Measurements from ENCODE around the gene COG8. TPM values are rescaled to one million over a fixed set of nuclear protein-coding genes. Genes with fewer than 3 reads are reported as not detected.

Gene COG8
- total and polyA plus RNA-seq, 2 of the 8 experiments (the other 6 are each of a cell fraction or from before 2014, with no cell fraction given) = 49.1 to 55.6 TPM

GRCh38 chr16:69330286-69331109 lies 8.9 kb downstream of the COG8 start, which contains the start of gene PDF:
TSS of gene PDF (minus strand) at chr16:69330588. CDS start at chr16:69330570, 18 bp downstream.
- POLR2A ChIA-PET (ENCODE audit: partially characterized antibody) = interaction anchor here (0.5 to 29.8 kb wide), 14 partner anchors 6 to 741 kb away, joined by 3 to 497 read pairs (median 4); partner anchors contain the start of genes CDH3, CHTF8, COG8 and NIP7
- CTCF ChIA-PET (ENCODE audit: partially characterized antibody) = interaction anchor here (0.9 to 1.1 kb wide), 3 partner anchors 19 to 397 kb away, joined by 3 to 4 read pairs (median 3); no protein-coding TSS in a partner anchor
- no peak for FAIRE-seq
- TF ChIP-seq CHD1 (IDR thresholded peaks at IDR 0.05; ENCODE audit: low read depth, low read length) (no peak), POU5F1 (IDR thresholded peaks at IDR 0.05; ENCODE audit: low read depth, low read length) (no peak), TEAD4 (IDR thresholded peaks at IDR 0.05; ENCODE audit: low read depth, low read length) (no peak), CBX8 (IDR thresholded peaks at IDR 0.05; ENCODE audit: borderline replicate concordance, low read depth, low read length) (no peak), CEBPB (IDR thresholded peaks at IDR 0.05; ENCODE audit: low read depth, low read length) (peak; percentile 17; the same call in 1 of the 2 replicates), POLR2AphosphoS5 (IDR thresholded peaks at IDR 0.05; ENCODE audit: low read depth, low read length) (peak; percentile 87), HDAC2 (IDR thresholded peaks at IDR 0.05; ENCODE audit: borderline replicate concordance in 1 of 2, low read depth in 2 of 2, low read length in 2 of 2) (peak in 1 of 2 experiments; percentile 88; a peak in 1 of 4 replicates), RBBP5 (IDR thresholded peaks at IDR 0.05; ENCODE audit: borderline replicate concordance, low read depth, low read length) (peak; percentile 68; the same call in 1 of the 2 replicates), POLR2A (IDR thresholded peaks at IDR 0.05; ENCODE audit: control extremely low read depth in 1 of 2, low read depth in 2 of 2, low read length in 2 of 2) (peak; percentile 79 to 92), JUN (IDR thresholded peaks at IDR 0.05; ENCODE audit: low read depth, low read length) (no peak), KDM5A (IDR thresholded peaks at IDR 0.05; ENCODE audit: low read length) (no peak), PHF8 (conservative IDR thresholded peaks at IDR 0.05; ENCODE audit: low read depth, low read length) (peak; percentile 90)

More at GRCh38 chr16:69330286-69331109, 8.9 kb downstream of the COG8 start, which contains the start of gene PDF:
- H2BK15ac ChIP-seq (ENCODE audit: low read length) = 0 out of 2 replicates have a peak within 1 kb of the TSS, but pooled peaks have one; percentile 40
- H3K79me1 ChIP-seq (ENCODE audit: low read depth, low read length) = peaks cover 17% of the 10 kb centered on the region
- peak within 1 kb of the TSS; percentile 77 for H4K91ac ChIP-seq (replicated peaks; ENCODE audit: insufficient read length, low read length)
- peak within 1 kb of the TSS; percentile 95 for H3K27ac ChIP-seq (ENCODE audit: low read depth, low read length)
- H3K9ac ChIP-seq (replicated peaks in 1 of 4; ENCODE audit: extremely low read depth in 1 of 4, low read depth in 3 of 4, low read length in 3 of 4) = peak within 1 kb of the TSS; percentile 50 to 98 (median 86)
- no peak within 1 kb of the TSS for H2BK20ac ChIP-seq (ENCODE audit: low read length)
- H3K4me1 ChIP-seq (replicated peaks in 1 of 4; ENCODE audit: control insufficient read depth in 3 of 4, insufficient read depth in 4 of 4, low read length in 3 of 4) = peaks cover 6 to 19% (median 12%) of the 10 kb centered on the region in 4 experiments
- peaks cover 10 to 30% of the 10 kb centered on the region in 2 experiments for H4K20me1 ChIP-seq (replicated peaks in 1 of 2; ENCODE audit: control insufficient read depth in 1 of 2, insufficient read depth in 2 of 2, low read length in 2 of 2)
- H2BK12ac ChIP-seq (ENCODE audit: low read depth, low read length) = no peak within 1 kb of the TSS
- peak within 1 kb of the TSS; percentile 96 for H4K8ac ChIP-seq (ENCODE audit: extremely low read depth, insufficient read depth, low read length)
- H3K27me3 ChIP-seq (replicated peaks in 1 of 4; ENCODE audit: control insufficient read depth in 3 of 4, extremely low read depth in 1 of 4, insufficient read depth in 3 of 4, low read length in 3 of 4) = no peaks in the 10 kb centered on the region
- H2BK5ac ChIP-seq (ENCODE audit: low read depth, low read length) = peak within 1 kb of the TSS; percentile 85
- H3K9me3 ChIP-seq (ENCODE audit: insufficient read depth in 2 of 2, low read depth in 1 of 2, low read length in 1 of 2) = no peaks in the 10 kb centered on the region
- peak within 1 kb of the TSS; percentile 98 for H4K5ac ChIP-seq (ENCODE audit: insufficient read length, low read depth, low read length)
- peak within 1 kb of the TSS; percentile 88 to 97 for H3K4me2 ChIP-seq (ENCODE audit: insufficient read depth in 1 of 2, low read depth in 2 of 2, low read length in 2 of 2)
- H2AK5ac ChIP-seq (ENCODE audit: low read depth, low read length) = no peak within 1 kb of the TSS
- DNase-seq (ENCODE audit: low read depth in 1 of 2, low spot score in 2 of 2) = peak; percentile 84 to 93
- H2BK120ac ChIP-seq (replicated peaks; ENCODE audit: low read depth, low read length) = no peak within 1 kb of the TSS
- H3K14ac ChIP-seq (ENCODE audit: insufficient read length) = no peak within 1 kb of the TSS
- H3K79me2 ChIP-seq (ENCODE audit: control insufficient read depth in 1 of 2, insufficient read depth in 2 of 2, low read length in 2 of 2) = peaks cover 9 to 44% of the 10 kb centered on the region in 2 experiments
- peak within 1 kb of the TSS; percentile 83 for H3K56ac ChIP-seq (replicated peaks; ENCODE audit: insufficient read length, low read depth, low read length)
- no peak within 1 kb of the TSS for H3K23ac ChIP-seq (ENCODE audit: insufficient read length)
- H3K18ac ChIP-seq (ENCODE audit: extremely low read depth, low read length) = peak within 1 kb of the TSS; percentile 93
- WGBS, 2 experiments (ENCODE audit: extremely low coverage in 1 of 2, insufficient coverage in 1 of 2, insufficient read length in 1 of 2, insufficient replicate concordance in 2 of 2, low coverage in 1 of 2, low lambda C conversion rate in 2 of 2, missing lambda C conversion rate in 1 of 2) = 8% methylated on average over 66 of the region's 93 CpGs; no CpG with 5 or more reads in 1 of the 2 experiments
- H3K23me2 ChIP-seq (ENCODE audit: low read depth, low read length) = peaks cover 11% of the 10 kb centered on the region; the same call in 1 of the 2 replicates
- H2AFZ ChIP-seq (ENCODE audit: low read length) = no peak within 1 kb of the TSS
- peak within 1 kb of the TSS; percentile 49 to 93 (median 86) for H3K4me3 ChIP-seq (ENCODE audit: extremely low read depth in 1 of 4, insufficient read depth in 2 of 4, low read depth in 3 of 4, low read length in 4 of 4)
- peak within 1 kb of the TSS; percentile 93 for H3K4ac ChIP-seq (replicated peaks; ENCODE audit: insufficient read length, low read depth, low read length)
- H3K36me3 ChIP-seq (ENCODE audit: control insufficient read depth in 2 of 4, insufficient read depth in 4 of 4, low read length in 3 of 4) = peaks cover 24 to 72% (median 42%) of the 10 kb centered on the region in 4 experiments
